Osteoblast (primary cell): ENCODE measurements around the gene ZNF366. TPM values are rescaled to one million over a fixed set of nuclear protein-coding genes. Genes with fewer than 3 reads are reported as not detected.

Source experiments
- DNase-seq: peaks from one replicate; pipeline ENCODE4 v3.0.0; 2011; ENCODE audit warnings: low spot score, mixed read lengths; ENCODE audit not compliant: insufficient read length; ENCODE audit errors: missing footprints
- H2AFZ ChIP-seq: 2 replicates; pipeline ENCODE4 v1.6.0; 2011; ENCODE audit warnings: mild to moderate bottlenecking, low read length
- H3K27ac ChIP-seq: 2 replicates; pipeline ENCODE4 v1.5.1; 2011; ENCODE audit warnings: mild to moderate bottlenecking, low read depth, low read length, moderate library complexity
- H3K27me3 ChIP-seq: 2 replicates; pipeline ENCODE4 v1.6.0; 2012; ENCODE audit warnings: mild to moderate bottlenecking, control low read depth, inconsistent platforms, low read length, moderate library complexity; ENCODE audit not compliant: insufficient read depth
- H3K36me3 ChIP-seq: 2 replicates; pipeline ENCODE4 v1.5.1; 2011; ENCODE audit warnings: mild to moderate bottlenecking, low read length, control low read depth, moderate library complexity; ENCODE audit not compliant: insufficient read depth
- H3K4me1 ChIP-seq: 2 replicates; pipeline ENCODE4 v1.5.1; 2011; ENCODE audit warnings: mild to moderate bottlenecking, low read length, control low read depth, moderate library complexity; ENCODE audit not compliant: insufficient read depth
- H3K4me2 ChIP-seq: 2 replicates; pipeline ENCODE4 v1.6.0; 2011; ENCODE audit warnings: mild to moderate bottlenecking, low read length; ENCODE audit not compliant: insufficient read depth
- H3K4me3 ChIP-seq: fragments of 200-600 bp; sonication (generic); 3 replicates; pipeline ENCODE4 v1.5.1; 2012; ENCODE audit warnings: mild to moderate bottlenecking, low read length, inconsistent platforms; ENCODE audit not compliant: insufficient read depth
- H3K79me2 ChIP-seq: 2 replicates; pipeline ENCODE4 v1.6.0; 2012; ENCODE audit warnings: mild to moderate bottlenecking, low read length, control low read depth, inconsistent platforms; ENCODE audit not compliant: insufficient read depth
- H3K9me3 ChIP-seq: 2 replicates; pipeline ENCODE4 v1.5.1; 2011; ENCODE audit warnings: low read depth, low read length, control low read depth
- H4K20me1 ChIP-seq: 2 replicates; pipeline ENCODE4 v1.6.0; 2012; ENCODE audit warnings: mild to moderate bottlenecking, low read length, control low read depth; ENCODE audit not compliant: insufficient read depth
- total RNA-seq: library from RNA; depleted of rRNA; stranded (reverse); fragments of >200 nt; gene quantifications from 2 replicates; pipeline ENCODE4 v1.2.3, GENCODE V29; 2012
- TF ChIP-seq, protein P1 (sequence below): IDR thresholded peaks from 2 replicates; pipeline ENCODE4 v1.5.1; 2011; ENCODE audit warnings: mild to moderate bottlenecking, low read depth, low read length, moderate library complexity; ENCODE audit errors: extremely low read depth

Gene ZNF366
- total RNA-seq, 1 donor = not detected

DNA sequence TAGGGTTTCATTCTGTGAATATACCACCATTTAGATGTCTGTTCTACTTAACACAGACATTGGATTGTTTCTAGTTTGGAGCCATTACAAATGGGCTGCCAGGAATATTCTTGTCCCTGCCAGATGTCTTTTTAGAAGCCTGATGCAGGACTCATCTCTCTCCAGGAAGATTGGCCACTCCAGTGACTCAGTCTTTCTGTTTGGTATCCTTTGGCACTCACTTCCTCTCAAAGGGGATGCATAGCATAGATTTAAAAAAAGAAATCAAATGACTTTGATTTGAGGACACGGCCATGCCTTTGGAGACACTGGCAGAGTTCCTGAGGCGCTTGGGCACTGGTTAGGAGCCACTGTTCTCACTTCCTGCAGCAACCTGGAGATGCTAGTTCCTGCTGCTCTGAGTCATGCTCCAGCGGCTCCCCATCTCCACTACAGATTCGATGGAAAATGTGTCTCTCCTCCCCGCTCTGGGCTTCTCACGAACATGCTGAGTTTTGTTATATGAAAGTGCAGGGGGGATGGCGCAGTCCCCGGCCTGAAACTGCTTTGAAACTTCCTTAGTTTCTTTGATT is 3.5 kb upstream of the ZNF366 start:
- H3K27ac ChIP-seq = peak overlapping the region; percentile 85
- H2AFZ ChIP-seq = peak overlapping the region; percentile 45
- H3K9me3 ChIP-seq = no peaks in the 10 kb centered on the region
- peaks cover 33% of the 10 kb centered on the region for H3K4me1 ChIP-seq
- peak; percentile 87 for DNase-seq
- H3K4me2 ChIP-seq = peak overlapping the region; percentile 58
- TF ChIP-seq, protein P1, sequence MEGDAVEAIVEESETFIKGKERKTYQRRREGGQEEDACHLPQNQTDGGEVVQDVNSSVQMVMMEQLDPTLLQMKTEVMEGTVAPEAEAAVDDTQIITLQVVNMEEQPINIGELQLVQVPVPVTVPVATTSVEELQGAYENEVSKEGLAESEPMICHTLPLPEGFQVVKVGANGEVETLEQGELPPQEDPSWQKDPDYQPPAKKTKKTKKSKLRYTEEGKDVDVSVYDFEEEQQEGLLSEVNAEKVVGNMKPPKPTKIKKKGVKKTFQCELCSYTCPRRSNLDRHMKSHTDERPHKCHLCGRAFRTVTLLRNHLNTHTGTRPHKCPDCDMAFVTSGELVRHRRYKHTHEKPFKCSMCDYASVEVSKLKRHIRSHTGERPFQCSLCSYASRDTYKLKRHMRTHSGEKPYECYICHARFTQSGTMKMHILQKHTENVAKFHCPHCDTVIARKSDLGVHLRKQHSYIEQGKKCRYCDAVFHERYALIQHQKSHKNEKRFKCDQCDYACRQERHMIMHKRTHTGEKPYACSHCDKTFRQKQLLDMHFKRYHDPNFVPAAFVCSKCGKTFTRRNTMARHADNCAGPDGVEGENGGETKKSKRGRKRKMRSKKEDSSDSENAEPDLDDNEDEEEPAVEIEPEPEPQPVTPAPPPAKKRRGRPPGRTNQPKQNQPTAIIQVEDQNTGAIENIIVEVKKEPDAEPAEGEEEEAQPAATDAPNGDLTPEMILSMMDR = no peak
- no peaks in the 10 kb centered on the region for H3K27me3 ChIP-seq
- H4K20me1 ChIP-seq = no peaks in the 10 kb centered on the region
- peak overlapping the region; percentile 1 for H3K4me3 ChIP-seq
- H3K79me2 ChIP-seq = no peaks in the 10 kb centered on the region
- no peaks in the 10 kb centered on the region for H3K36me3 ChIP-seq

- Histone ChIP-seq H3K27ac (no peak overlapping the region), H2AFZ (no peak overlapping the region)
Observed at GRCh38 chr5:72509401-72509800, 2.2 kb upstream of the ZNF366 start.

DNA sequence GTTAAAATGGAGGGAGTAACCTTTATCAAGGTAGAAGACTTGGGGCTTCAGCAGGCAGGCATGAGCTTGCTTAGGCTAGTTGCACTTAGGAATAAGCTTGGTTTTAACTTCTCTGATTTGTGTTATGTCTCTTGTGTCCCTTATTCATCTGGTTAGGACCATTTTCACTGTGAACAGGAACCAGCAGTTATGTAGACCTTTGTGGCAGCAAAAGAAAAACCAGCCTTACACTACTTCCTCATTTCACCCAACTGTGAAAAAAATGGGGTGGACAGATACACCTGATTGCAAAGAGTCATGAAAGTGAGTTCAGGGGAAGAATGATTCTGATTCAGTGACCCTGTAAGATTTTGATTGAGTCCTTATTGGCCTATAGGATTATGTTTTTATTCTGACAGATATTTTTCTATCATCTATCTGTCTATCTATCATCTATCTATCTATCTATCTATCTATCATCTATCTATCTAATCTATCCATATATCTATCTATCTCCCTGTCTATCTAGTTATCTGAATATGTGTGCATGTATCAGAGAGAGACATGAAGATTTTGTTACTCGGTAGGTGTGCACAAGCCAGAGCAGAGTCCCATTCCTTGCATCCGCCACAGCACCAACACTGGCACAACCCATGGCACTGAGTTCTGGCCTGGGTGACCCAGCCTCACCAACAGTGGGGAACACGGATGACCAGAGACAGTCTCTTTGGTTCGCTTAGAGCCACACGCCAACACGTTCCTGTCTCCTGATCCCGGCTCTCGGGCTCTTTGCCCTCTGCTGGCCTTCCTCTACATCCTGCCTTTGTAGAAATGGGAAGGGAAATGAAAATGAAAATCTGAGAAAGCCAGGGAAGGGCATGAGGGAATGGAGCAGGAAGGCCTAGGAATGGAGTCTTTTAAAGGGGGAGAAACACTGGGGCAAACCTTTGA is 1.3 kb upstream of the ZNF366 start:
- peaks cover 45% of the 10 kb centered on the region for H3K4me1 ChIP-seq

More at GRCh38 chr5:72509401-72509800, 2.2 kb upstream of the ZNF366 start:
- Histone ChIP-seq H3K36me3 (no peaks in the 10 kb centered on the region), H3K4me3 (no peak overlapping the region), H4K20me1 (no peaks in the 10 kb centered on the region), H3K79me2 (no peaks in the 10 kb centered on the region), H3K4me1 (peaks cover 37% of the 10 kb centered on the region), H3K4me2 (no peak overlapping the region), H3K9me3 (no peaks in the 10 kb centered on the region), H3K27me3 (no peaks in the 10 kb centered on the region)
- TF ChIP-seq, protein P1 = no peak
- DNase-seq = no peak

More for the DNA sequence above, 1.3 kb upstream of the ZNF366 start:
- Histone ChIP-seq H3K9me3 (no peaks in the 10 kb centered on the region), H3K27me3 (no peaks in the 10 kb centered on the region), H3K36me3 (no peaks in the 10 kb centered on the region), H4K20me1 (no peaks in the 10 kb centered on the region), H3K27ac (no peak overlapping the region), H3K79me2 (no peaks in the 10 kb centered on the region), H3K4me2 (no peak overlapping the region), H2AFZ (peak overlapping the region; percentile 26), H3K4me3 (no peak overlapping the region)
- no peak for DNase-seq
- TF ChIP-seq, protein P1 = no peak
